Activated T-cell treated with anti-CD3 and anti-CD28 coated beads, Interleukin-2, amount 50 U/mL, for 1 hour (primary cell): Measurements from ENCODE around the gene PTPRF.
"Not testable (repeated sequence)": the region's sequence is repeated elsewhere in the genome, so short reads cannot be mapped to it uniquely, and the experiment has no call there.

Source experiments
- DNase-seq: peaks from one replicate; pipeline ENCODE4 v3.0.0-alpha.2; 2020

The PTPRF gene

GRCh38 chr1:43538969-43539368 lies 8.3 kb downstream of the PTPRF start:
- DNase-seq, result no peak

GRCh38 chr1:43539726-43540434 lies 9.2 kb downstream of the PTPRF start:
- DNase-seq, result no peak

GRCh38 chr1:43540653-43541071 lies 10.0 kb downstream of the PTPRF start:
- DNase-seq, result no peak

GRCh38 chr1:43541141-43541540 lies 10.5 kb downstream of the PTPRF start:
- DNase-seq, result no peak

- DNase-seq, result no peak
Measured at GRCh38 chr1:43541721-43542401, 11.2 kb downstream of the PTPRF start.

- no peak for DNase-seq
Measured at GRCh38 chr1:43542527-43543458, 12.1 kb downstream of the PTPRF start.

GRCh38 chr1:43543567-43543966 lies 12.9 kb downstream of the PTPRF start:
- no peak for DNase-seq

GRCh38 chr1:43545339-43545694 lies 14.6 kb downstream of the PTPRF start:
- DNase-seq, result no peak

GRCh38 chr1:43545695-43546387 lies 15.2 kb downstream of the PTPRF start:
- DNase-seq, result no peak

- DNase-seq, result no peak
Measured at GRCh38 chr1:43546388-43547100, 15.9 kb downstream of the PTPRF start.

- no peak for DNase-seq
Measured at GRCh38 chr1:43547538-43548072, 16.9 kb downstream of the PTPRF start.

- no peak for DNase-seq
Measured at GRCh38 chr1:43548285-43549271, 17.9 kb downstream of the PTPRF start.

DNA sequence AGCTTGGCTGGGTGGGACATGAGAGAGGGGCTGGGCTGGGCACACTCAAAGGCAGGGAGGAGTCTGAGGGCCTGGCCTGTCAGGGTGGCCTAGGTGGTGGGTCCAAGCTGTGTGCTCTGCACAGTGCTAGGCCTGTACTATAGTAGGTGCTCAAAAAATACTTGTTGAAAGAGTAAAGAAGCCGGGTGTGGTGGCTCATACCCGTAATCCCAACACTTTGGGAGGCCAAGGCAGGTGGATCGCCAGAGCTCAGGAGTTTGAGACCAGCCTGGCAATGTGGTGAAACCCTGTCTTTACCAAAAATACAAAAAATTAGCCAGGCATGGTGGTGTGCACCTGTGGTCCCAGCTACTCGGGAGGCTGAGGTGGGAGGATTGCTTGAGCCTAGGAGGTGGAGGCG lies 18.7 kb downstream of the PTPRF start:
- not testable (repeated sequence) for DNase-seq

DNA sequence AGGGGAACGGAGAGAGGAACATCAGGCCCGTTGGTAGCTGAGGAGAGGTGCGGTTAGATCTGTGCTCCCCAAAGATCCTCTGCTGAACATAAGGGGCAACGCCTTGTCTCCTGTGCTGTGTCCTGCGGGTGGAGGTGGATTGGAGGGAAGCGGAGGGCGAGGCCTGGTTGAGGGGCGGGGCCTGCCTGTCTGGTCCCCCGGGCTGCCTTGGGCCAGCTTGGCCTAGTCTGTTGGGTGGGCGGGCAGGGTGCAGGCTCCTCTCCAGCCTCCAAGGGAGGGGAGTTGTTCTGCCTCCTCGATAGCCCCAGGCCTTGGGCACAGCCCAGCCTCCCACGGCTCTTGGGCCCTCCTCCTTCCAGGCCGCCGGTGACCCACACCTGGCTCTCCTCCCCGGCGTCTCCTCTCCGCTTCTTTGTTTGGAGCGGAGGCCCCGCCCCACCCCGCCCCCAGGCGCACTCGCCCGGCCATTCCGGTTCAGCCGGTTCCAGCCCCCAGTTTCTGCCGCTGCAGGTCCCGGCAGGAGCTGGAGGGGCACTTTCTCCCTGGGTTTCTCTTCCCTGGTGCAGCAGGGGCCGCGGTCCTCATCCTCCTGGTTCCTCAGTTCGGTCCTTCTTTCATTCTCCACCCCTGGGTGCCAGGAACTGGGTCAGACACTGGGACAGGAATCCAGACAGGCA lies 19.4 kb downstream of the PTPRF start:
- DNase-seq, result no peak

DNA sequence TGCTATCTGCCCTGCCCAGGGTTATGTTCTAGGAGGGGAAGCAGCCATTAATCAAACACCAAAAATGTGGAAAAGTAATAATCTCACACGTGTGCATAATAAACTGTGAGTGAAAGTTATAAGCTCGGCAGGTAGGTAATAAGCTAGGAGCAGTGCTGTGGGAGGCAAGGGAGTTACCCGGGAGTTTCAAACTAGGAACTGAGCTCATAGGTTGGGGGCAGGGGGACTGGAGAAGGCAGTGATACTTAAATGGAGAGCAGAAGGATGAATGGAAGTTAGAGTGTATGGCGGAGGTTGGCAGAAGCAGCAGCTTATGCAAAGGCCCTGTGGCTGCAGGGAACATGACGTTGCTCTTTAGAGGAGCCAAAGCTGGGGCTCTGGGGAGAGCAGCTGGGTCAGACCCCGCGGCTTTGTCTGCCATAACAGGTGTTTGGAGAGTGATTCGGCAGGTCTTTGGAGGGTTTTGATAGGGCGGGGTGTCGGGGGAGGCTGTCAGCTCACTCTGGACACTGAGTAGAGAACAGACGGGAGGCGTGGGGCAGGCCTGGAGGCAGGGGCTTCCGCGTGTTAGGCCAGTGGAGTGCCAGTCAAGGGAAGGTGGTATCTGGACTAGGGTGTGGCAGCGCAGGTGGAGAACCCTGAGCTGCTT lies 20.0 kb downstream of the PTPRF start:
- DNase-seq, result no peak

DNA sequence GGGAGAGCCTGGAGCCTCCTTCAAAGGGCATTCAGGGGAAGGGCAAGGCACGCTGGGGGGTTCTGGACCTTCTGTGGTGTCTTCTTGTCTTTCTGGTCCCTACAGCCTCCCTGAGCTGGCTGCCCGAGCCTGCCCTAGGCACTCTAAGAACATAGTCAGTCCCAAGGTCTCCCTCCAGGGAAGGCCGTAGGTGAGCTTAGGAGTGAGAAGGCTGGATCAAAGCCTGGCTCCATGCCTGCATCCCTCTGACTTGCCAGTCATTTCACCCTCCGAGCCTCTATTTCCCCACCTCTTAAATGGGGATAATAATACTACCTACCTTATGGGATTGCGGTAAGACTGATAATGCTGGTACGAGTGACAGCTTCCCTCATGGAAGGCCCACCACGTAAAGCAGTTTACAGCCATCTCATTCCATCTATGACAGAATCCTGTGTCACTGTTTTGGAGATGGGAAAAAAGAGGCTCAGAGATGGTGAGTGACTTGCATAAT lies 20.8 kb downstream of the PTPRF start:
- DNase-seq, result no peak

DNA sequence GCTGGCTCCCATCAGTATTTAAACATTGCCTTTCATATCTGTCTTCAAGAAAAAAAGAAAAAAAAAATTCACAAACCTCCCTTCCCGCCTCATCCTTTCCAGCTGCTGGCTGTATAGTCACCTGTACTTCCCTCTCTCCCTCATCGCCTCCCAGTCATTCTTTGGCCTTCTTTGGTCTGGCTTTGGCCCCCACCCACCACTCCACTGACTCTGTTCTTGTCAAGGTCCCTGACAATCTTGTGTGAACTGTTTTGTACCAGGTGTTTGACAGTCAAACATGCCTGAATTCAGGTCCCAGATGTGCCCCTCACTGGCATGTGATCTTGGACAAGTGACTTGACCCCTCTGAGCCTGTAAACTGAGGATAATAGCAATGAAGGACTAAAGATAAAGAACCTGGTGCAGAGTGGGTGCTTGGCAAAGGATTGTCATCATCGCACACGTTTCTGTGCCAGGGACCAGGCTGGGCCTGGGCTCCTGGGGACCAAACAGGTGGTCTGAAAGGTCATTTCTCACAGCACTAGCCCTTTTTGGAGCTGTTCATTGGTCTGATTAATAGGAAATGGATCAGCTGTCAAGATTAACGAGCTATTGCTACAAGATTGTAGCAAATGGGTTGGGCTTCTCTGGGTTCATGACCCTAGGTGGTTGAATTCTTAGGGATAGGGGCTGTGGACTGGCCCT lies 21.5 kb downstream of the PTPRF start:
- DNase-seq, result no peak

DNA sequence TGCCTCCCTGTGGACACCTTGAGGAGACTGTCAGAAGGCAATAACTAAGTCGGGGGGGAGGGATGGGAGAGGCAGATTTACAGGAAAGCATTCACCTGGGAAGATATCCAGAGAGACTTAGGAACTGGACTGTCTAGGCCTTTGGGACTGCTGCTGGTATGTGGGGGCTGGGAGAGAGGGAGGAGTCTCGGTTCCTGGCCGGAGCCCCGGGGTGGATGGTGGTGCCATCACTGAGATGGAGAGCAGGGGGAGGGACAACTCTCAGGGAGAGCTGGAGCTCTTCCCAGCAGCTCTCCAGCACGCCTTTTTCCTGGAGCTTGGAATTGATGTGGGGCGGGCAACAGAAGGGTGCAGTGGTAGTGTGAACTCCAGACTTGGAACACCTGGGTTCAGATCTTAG lies 22.1 kb downstream of the PTPRF start:
- DNase-seq, result no peak
